K562 (cell line): ENCODE results near the gene FUT8. TPM values are rescaled to one million over a fixed set of nuclear protein-coding genes. Genes with fewer than 3 reads are reported as not detected.
A peak's percentile ranks its signal among the peaks of the same experiment; 100 is the strongest.

Experiments used
- ATF7 ChIP-seq: fragments of 450-650 bp; IDR thresholded peaks from 2 replicates; pipeline ENCODE4 v1.7.1; 2014; ENCODE audit warnings: mild to moderate bottlenecking, moderate library complexity
- polyA plus RNA-seq, 8 experiments: library from polyadenylated mRNA; depleted of rRNA in 4 of 8; stranded (reverse) in 5 of 8; unstranded in 3 of 8; fragments of >200 nt; fragmentation: Nextera tagmentation in 2 of 8; fragmentation: Illumina TruSeq in 1 of 8; extraction: Ambion mirVana in 2 of 8; extraction: Trizol in 1 of 8; gene quantifications; 2 replicates each; pipeline versions ENCODE4 v1.2.1 to v1.2.3, GENCODE V29; 2011 to 2014; ENCODE audit warnings: inconsistent platforms in 1 of 8, missing spikeins in 1 of 8
- total RNA-seq, 7 experiments: library from RNA; depleted of rRNA in 6 of 7; stranded (reverse); fragments of >200 nt in 6 of 7; fragmentation: Illumina TruSeq in 2 of 7; extraction: Trizol in 2 of 7; gene quantifications; 2 replicates each; pipeline versions ENCODE4 v1.2.1 to v1.2.3, GENCODE V29; 2011 to 2021; ENCODE audit warnings: low replicate concordance in 1 of 7
- TF ChIP-seq, protein P1 (sequence below): fragments of 450-650 bp; IDR thresholded peaks from 2 replicates; pipeline ENCODE4 v1.6.1; 2016; ENCODE audit warnings: mild to moderate bottlenecking, moderate library complexity

Gene FUT8
- total and polyA plus RNA-seq, 9 of the 15 experiments (the other 6 are each of a cell fraction or from before 2014, with no cell fraction given): 4.1 to 15.2 (median 7.8) TPM

DNA sequence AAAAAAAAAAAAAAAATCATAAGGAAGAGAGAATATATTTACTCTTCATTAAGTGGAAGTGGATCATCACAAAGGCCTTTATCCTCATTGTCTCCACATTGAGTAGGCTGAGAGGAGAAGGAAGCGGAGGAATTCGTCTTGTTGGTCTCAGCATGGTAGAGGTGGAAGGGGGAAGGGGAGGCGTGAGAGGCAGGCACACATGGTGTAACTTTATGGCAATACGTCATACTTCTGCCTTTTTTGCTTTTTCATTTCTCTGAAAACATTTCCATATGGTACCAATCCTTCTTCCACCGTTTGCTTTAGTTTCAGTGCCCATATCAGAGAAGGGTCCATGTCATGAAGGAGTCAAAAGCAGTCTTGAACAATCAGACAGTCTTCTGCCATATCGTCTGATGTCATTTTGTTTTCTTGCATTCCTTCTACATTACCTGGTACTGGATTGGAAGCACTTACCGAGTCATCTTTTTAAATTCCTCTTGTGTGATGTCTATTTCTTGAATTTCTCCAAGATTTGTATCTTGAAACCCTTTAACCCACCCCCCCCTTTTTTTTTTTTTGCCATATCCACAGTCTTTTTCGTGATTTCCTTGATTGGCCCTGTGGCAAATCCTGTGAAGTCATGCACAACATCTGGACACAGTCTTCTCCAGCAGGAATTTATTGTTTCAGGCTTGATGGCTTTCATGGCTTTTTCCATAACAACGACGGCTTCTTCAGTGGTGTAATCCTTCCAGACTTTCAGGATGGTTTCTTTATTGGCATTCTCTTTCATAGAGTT lies 8.9 kb downstream of the FUT8 start (continued):
- TF ChIP-seq, protein P1, sequence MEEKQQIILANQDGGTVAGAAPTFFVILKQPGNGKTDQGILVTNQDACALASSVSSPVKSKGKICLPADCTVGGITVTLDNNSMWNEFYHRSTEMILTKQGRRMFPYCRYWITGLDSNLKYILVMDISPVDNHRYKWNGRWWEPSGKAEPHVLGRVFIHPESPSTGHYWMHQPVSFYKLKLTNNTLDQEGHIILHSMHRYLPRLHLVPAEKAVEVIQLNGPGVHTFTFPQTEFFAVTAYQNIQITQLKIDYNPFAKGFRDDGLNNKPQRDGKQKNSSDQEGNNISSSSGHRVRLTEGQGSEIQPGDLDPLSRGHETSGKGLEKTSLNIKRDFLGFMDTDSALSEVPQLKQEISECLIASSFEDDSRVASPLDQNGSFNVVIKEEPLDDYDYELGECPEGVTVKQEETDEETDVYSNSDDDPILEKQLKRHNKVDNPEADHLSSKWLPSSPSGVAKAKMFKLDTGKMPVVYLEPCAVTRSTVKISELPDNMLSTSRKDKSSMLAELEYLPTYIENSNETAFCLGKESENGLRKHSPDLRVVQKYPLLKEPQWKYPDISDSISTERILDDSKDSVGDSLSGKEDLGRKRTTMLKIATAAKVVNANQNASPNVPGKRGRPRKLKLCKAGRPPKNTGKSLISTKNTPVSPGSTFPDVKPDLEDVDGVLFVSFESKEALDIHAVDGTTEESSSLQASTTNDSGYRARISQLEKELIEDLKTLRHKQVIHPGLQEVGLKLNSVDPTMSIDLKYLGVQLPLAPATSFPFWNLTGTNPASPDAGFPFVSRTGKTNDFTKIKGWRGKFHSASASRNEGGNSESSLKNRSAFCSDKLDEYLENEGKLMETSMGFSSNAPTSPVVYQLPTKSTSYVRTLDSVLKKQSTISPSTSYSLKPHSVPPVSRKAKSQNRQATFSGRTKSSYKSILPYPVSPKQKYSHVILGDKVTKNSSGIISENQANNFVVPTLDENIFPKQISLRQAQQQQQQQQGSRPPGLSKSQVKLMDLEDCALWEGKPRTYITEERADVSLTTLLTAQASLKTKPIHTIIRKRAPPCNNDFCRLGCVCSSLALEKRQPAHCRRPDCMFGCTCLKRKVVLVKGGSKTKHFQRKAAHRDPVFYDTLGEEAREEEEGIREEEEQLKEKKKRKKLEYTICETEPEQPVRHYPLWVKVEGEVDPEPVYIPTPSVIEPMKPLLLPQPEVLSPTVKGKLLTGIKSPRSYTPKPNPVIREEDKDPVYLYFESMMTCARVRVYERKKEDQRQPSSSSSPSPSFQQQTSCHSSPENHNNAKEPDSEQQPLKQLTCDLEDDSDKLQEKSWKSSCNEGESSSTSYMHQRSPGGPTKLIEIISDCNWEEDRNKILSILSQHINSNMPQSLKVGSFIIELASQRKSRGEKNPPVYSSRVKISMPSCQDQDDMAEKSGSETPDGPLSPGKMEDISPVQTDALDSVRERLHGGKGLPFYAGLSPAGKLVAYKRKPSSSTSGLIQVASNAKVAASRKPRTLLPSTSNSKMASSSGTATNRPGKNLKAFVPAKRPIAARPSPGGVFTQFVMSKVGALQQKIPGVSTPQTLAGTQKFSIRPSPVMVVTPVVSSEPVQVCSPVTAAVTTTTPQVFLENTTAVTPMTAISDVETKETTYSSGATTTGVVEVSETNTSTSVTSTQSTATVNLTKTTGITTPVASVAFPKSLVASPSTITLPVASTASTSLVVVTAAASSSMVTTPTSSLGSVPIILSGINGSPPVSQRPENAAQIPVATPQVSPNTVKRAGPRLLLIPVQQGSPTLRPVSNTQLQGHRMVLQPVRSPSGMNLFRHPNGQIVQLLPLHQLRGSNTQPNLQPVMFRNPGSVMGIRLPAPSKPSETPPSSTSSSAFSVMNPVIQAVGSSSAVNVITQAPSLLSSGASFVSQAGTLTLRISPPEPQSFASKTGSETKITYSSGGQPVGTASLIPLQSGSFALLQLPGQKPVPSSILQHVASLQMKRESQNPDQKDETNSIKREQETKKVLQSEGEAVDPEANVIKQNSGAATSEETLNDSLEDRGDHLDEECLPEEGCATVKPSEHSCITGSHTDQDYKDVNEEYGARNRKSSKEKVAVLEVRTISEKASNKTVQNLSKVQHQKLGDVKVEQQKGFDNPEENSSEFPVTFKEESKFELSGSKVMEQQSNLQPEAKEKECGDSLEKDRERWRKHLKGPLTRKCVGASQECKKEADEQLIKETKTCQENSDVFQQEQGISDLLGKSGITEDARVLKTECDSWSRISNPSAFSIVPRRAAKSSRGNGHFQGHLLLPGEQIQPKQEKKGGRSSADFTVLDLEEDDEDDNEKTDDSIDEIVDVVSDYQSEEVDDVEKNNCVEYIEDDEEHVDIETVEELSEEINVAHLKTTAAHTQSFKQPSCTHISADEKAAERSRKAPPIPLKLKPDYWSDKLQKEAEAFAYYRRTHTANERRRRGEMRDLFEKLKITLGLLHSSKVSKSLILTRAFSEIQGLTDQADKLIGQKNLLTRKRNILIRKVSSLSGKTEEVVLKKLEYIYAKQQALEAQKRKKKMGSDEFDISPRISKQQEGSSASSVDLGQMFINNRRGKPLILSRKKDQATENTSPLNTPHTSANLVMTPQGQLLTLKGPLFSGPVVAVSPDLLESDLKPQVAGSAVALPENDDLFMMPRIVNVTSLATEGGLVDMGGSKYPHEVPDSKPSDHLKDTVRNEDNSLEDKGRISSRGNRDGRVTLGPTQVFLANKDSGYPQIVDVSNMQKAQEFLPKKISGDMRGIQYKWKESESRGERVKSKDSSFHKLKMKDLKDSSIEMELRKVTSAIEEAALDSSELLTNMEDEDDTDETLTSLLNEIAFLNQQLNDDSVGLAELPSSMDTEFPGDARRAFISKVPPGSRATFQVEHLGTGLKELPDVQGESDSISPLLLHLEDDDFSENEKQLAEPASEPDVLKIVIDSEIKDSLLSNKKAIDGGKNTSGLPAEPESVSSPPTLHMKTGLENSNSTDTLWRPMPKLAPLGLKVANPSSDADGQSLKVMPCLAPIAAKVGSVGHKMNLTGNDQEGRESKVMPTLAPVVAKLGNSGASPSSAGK: 0 out of 2 replicates have a peak, but pooled peaks have one; percentile 10
- peak; percentile 70; the same call in 1 of the 2 replicates for TF ChIP-seq ATF7
